ENCODE measurements around the gene CTNND2.

Gene CTNND2

GRCh38 chr5:10949856-10950630, 954.2 kb downstream of the CTNND2 start:
- no peak overlapping the region for H3K4me3 Mint-ChIP-seq
- no peaks in the 10 kb centered on the region for H3K4me1 Mint-ChIP-seq (ENCODE audit: low read depth)
- no peak for DNase-seq
- H3K36me3 Mint-ChIP-seq (ENCODE audit: low read depth) = no peaks in the 10 kb centered on the region
- peaks cover 4% of the 10 kb centered on the region for H3K9me3 Mint-ChIP-seq
- peaks cover 12% of the 10 kb centered on the region for H3K27me3 Mint-ChIP-seq
- no peak overlapping the region for H3K27ac Mint-ChIP-seq

GRCh38 chr5:10946050-10946449, 958.2 kb downstream of the CTNND2 start:
- Mint-ChIP-seq H3K9me3 (no peaks in the 10 kb centered on the region), H3K27ac (no peak overlapping the region), H3K27me3 (peaks cover 7% of the 10 kb centered on the region), H3K36me3 (ENCODE audit: low read depth) (no peaks in the 10 kb centered on the region), H3K4me3 (no peak overlapping the region), H3K4me1 (ENCODE audit: low read depth) (no peaks in the 10 kb centered on the region)
- no peak for DNase-seq

GRCh38 chr5:10941900-10942299, 962.3 kb downstream of the CTNND2 start:
- Mint-ChIP-seq H3K27me3 (peaks cover 2% of the 10 kb centered on the region), H3K27ac (no peak overlapping the region), H3K4me1 (ENCODE audit: low read depth) (no peaks in the 10 kb centered on the region), H3K4me3 (no peak overlapping the region), H3K9me3 (no peaks in the 10 kb centered on the region), H3K36me3 (ENCODE audit: low read depth) (no peaks in the 10 kb centered on the region)
- no peak for DNase-seq

GRCh38 chr5:10936081-10936855, 968.0 kb downstream of the CTNND2 start:
- DNase-seq = no peak
- H3K36me3 Mint-ChIP-seq (ENCODE audit: low read depth) = no peaks in the 10 kb centered on the region
- no peak overlapping the region for H3K27ac Mint-ChIP-seq
- no peak overlapping the region for H3K4me3 Mint-ChIP-seq
- H3K27me3 Mint-ChIP-seq = peaks cover 13% of the 10 kb centered on the region
- H3K4me1 Mint-ChIP-seq (ENCODE audit: low read depth) = no peaks in the 10 kb centered on the region
- no peaks in the 10 kb centered on the region for H3K9me3 Mint-ChIP-seq

- Mint-ChIP-seq H3K27me3 (peaks cover 13% of the 10 kb centered on the region), H3K9me3 (no peaks in the 10 kb centered on the region), H3K36me3 (ENCODE audit: low read depth) (no peaks in the 10 kb centered on the region), H3K27ac (no peak overlapping the region), H3K4me1 (ENCODE audit: low read depth) (no peaks in the 10 kb centered on the region), H3K4me3 (no peak overlapping the region)
- DNase-seq = no peak
These were observed 968.7 kb downstream of the CTNND2 start for GRCh38 chr5:10935536-10935935.

- no peak for DNase-seq
- H3K27me3 Mint-ChIP-seq = peaks cover 11% of the 10 kb centered on the region
- H3K27ac Mint-ChIP-seq = no peak overlapping the region
- no peak overlapping the region for H3K4me3 Mint-ChIP-seq
- peaks cover under 1% of the 10 kb centered on the region for H3K9me3 Mint-ChIP-seq
- H3K36me3 Mint-ChIP-seq (ENCODE audit: low read depth) = no peaks in the 10 kb centered on the region
- H3K4me1 Mint-ChIP-seq (ENCODE audit: low read depth) = no peaks in the 10 kb centered on the region
These were observed 969.4 kb downstream of the CTNND2 start for GRCh38 chr5:10934783-10935355.

GRCh38 chr5:10933121-10933520, 971.1 kb downstream of the CTNND2 start:
- no peak for DNase-seq
- no peak overlapping the region for H3K4me3 Mint-ChIP-seq
- peaks cover 11% of the 10 kb centered on the region for H3K27me3 Mint-ChIP-seq
- no peak overlapping the region for H3K27ac Mint-ChIP-seq
- no peaks in the 10 kb centered on the region for H3K4me1 Mint-ChIP-seq (ENCODE audit: low read depth)
- H3K9me3 Mint-ChIP-seq = peaks cover 6% of the 10 kb centered on the region
- H3K36me3 Mint-ChIP-seq (ENCODE audit: low read depth) = no peaks in the 10 kb centered on the region

GRCh38 chr5:10932426-10932825, 971.8 kb downstream of the CTNND2 start:
- no peak overlapping the region for H3K4me3 Mint-ChIP-seq
- no peaks in the 10 kb centered on the region for H3K4me1 Mint-ChIP-seq (ENCODE audit: low read depth)
- DNase-seq = no peak
- peaks cover 11% of the 10 kb centered on the region for H3K27me3 Mint-ChIP-seq
- no peaks in the 10 kb centered on the region for H3K36me3 Mint-ChIP-seq (ENCODE audit: low read depth)
- no peak overlapping the region for H3K27ac Mint-ChIP-seq
- H3K9me3 Mint-ChIP-seq = peaks cover 6% of the 10 kb centered on the region

GRCh38 chr5:10927608-10928007, 976.6 kb downstream of the CTNND2 start:
- H3K27me3 Mint-ChIP-seq = peaks cover 19% of the 10 kb centered on the region
- no peak overlapping the region for H3K27ac Mint-ChIP-seq
- peaks cover 6% of the 10 kb centered on the region for H3K9me3 Mint-ChIP-seq
- H3K36me3 Mint-ChIP-seq (ENCODE audit: low read depth) = no peaks in the 10 kb centered on the region
- no peaks in the 10 kb centered on the region for H3K4me1 Mint-ChIP-seq (ENCODE audit: low read depth)
- DNase-seq = no peak
- no peak overlapping the region for H3K4me3 Mint-ChIP-seq

- Mint-ChIP-seq H3K36me3 (ENCODE audit: low read depth) (no peaks in the 10 kb centered on the region), H3K27ac (no peak overlapping the region), H3K27me3 (peaks cover 18% of the 10 kb centered on the region), H3K4me3 (no peak overlapping the region), H3K9me3 (no peaks in the 10 kb centered on the region), H3K4me1 (ENCODE audit: low read depth) (no peaks in the 10 kb centered on the region)
- no peak for DNase-seq
These were observed 980.9 kb downstream of the CTNND2 start for GRCh38 chr5:10923310-10923709.
